ENCODE measurements around the gene TMEM214. TPM values are rescaled to one million over a fixed set of nuclear protein-coding genes. Genes with fewer than 3 reads are reported as not detected.

Gene TMEM214
- 10 to 100 TPM; 56.8 to 89.2 (median 75.8) TPM for polyA plus RNA-seq (ENCODE audit: insufficient read depth in 1 of 5, insufficient read length in 5 of 5, low replicate concordance in 1 of 5)
- long read RNA-seq, donor 1, transcript TMEM214-208 (3 exons, 1,967 nt): major isoform, 8 of 18 reads
- long read RNA-seq, donor 1, partial matches to known transcripts: 5 of 18 reads
- long read RNA-seq, donor 1, other reads (novel, unspliced or antisense): 0 of 18 reads
- long read RNA-seq, donor 2, partial matches to known transcripts: 0 of 4 reads
- long read RNA-seq, donor 2, other reads (novel, unspliced or antisense): 0 of 4 reads
- long read RNA-seq, donor 3, partial matches to known transcripts: 48 of 53 reads
- long read RNA-seq, donor 3, other reads (novel, unspliced or antisense): 0 of 53 reads
- long read RNA-seq, donor 4, partial matches to known transcripts: 0 of 6 reads
- long read RNA-seq, donor 4, other reads (novel, unspliced or antisense): 0 of 6 reads
- long read RNA-seq, donor 5, transcript TMEM214-201 (17 exons, 2,990 nt): major isoform, 7 of 12 reads
- long read RNA-seq, donor 5, partial matches to known transcripts: 0 of 12 reads
- long read RNA-seq, donor 5, other reads (novel, unspliced or antisense): 0 of 12 reads
- long read RNA-seq, donor 6, partial matches to known transcripts: 0 of 6 reads
- long read RNA-seq, donor 6, other reads (novel, unspliced or antisense): 0 of 6 reads
- long read RNA-seq, donor 7, transcript TMEM214-201 (17 exons, 2,990 nt): major isoform, 15 of 30 reads
- long read RNA-seq, donor 7, partial matches to known transcripts: 8 of 30 reads
- long read RNA-seq, donor 7, other reads (novel, unspliced or antisense): 0 of 30 reads
- long read RNA-seq, donor 8, partial matches to known transcripts: 13 of 17 reads
- long read RNA-seq, donor 8, other reads (novel, unspliced or antisense): 0 of 17 reads

DNA sequence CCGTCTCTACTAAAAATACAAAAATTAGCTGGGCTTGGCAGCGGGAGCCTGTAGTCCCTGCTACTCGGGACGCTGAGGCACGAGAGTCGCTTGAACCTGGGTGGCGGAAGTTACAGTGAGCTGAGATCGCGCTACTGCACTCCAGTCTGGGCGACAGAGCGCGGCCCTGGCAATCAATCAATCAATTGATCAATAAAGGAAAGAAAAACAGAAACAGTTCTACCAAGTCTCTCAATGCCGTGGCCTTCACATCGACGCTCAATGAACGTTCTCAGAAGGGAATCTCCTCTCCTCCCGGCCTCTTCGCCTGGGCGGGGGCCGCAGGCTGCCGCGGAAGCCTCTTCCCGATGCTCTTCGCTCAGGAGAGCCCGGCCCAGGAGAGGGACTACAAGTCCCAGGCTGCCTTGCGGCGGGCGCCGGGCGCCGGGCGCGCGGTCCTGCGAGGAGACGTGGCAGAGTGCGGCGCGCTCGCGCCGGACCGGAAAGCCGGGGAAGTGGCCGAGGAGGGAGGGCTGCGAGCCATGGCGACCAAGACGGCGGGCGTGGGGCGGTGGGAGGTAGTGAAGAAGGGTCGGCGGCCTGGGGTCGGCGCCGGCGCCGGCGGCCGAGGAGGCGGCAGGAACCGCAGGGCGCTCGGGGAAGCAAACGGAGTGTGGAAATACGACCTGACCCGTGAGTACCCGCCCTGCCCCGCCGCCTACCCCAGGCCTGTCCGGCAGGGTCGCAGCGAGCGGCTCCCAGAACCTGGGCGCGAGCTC is at the start of gene TMEM214:
Gene TMEM214 (plus strand): TSS at position 471 of the 758 bp plus-strand sequence. CDS start 51 bp downstream, at position 522.
- peak; percentile 81 to 86 for DNase-seq

DNA sequence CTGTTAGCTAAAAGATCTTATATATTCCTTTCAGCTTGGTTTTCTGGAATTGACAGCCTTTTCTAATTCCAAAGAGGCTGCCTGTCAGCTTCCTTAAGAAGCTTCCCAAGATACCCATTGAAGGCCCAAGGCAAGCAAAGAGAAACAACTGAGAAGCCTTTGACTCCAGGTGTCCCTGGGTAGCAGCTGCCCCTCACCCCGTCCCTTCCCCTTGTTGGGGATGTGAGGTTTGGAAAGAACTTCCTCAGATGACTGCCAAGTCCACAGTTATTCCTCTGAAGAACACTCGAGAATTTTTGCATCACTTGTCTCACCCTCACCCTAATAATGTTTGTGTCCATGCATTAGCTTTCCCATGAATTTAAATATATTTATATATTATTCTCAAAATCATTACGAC is 49.0 kb upstream of the TMEM214 start:
- DNase-seq: no peak

GRCh38 chr2:26985807-26986206 is 47.0 kb upstream of the TMEM214 start:
- DNase-seq: no peak

DNA sequence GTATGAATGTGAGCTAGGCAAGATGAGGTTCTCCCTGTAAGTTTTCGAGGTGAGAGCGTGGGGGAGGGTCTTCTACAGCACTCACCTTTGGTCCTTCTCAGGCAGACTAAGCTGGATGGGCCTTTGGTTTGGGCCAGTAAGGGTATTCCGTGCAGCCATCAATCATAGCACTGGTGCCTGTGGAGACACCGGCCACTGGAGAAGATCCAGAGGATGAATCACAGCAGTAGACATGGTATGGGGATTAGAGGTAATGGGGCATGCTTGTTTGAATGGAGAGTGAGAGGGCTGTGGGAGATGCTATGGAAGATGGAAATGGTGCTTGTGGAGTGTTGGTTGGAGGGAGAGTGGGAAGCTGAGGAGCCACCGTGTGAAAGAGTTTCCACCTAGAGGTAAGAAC is 46.2 kb upstream of the TMEM214 start:
- DNase-seq: no peak

DNA sequence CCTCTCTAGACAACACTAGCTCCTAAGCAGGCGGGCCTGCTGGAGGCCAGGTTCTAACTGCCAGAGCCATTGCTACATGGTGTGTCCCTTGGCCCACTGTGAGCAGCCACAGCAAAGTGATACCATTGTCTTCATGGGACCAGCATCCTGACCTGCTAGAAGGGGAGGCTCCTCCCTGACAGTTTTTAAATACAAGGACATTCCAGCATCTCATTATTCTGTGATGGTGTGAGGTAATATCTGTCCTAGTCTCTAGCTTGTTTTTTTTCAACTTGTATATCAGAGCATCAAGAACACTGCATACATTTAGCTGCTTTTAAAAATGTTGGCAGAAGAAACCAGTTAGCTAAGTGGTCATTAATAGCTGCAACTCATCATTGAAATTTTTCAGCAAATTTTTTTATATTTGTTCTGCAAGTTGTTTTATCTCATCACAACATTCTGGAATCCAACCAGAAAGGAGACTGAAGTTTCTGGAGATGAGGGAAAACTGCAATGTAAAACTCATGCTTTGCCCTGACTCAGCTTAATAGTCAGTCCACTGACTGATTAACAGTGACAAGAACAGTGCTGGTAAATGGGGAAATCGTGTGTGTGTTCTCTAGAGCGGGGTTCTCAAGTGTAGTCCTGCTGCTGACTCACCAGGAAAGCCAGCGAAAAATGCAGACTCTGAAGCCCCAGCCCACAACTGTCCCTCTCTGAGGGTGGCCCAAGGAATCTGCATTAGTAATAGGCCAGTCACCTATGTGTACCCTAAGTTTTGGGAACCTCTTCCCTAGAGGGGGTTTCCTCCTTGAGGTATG is 44.5 kb upstream of the TMEM214 start:
- peak in 1 of 2 donors; percentile 22 for DNase-seq

DNA sequence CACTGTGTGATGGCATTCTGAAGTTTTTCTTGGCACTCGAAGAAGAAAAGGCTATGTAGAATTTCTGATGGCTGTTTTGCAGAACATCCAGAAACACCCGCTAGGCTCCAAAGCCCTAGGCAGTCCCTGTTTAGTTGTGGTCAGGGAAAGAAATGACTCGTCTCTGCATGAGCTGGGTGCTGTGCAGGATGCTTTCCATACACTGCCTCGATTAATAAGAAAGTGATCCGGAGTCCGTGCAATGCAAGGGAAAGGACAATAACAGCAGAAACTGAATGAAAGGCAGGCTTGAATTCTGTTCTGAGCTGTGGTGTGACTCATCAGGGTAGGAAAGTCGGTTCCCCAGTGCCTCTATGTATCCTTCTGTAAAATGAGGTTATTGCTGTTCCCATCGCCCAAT is 43.6 kb upstream of the TMEM214 start:
- no peak for DNase-seq

- no peak for DNase-seq
Measured at GRCh38 chr2:26991717-26992116, 41.0 kb upstream of the TMEM214 start.

- DNase-seq: no peak
Measured at GRCh38 chr2:26993768-26994167, 39.0 kb upstream of the TMEM214 start.

- no peak for DNase-seq
Measured at GRCh38 chr2:26994983-26995382, 37.8 kb upstream of the TMEM214 start.

- no peak for DNase-seq
Measured at GRCh38 chr2:26997394-26997793, 35.4 kb upstream of the TMEM214 start.

DNA sequence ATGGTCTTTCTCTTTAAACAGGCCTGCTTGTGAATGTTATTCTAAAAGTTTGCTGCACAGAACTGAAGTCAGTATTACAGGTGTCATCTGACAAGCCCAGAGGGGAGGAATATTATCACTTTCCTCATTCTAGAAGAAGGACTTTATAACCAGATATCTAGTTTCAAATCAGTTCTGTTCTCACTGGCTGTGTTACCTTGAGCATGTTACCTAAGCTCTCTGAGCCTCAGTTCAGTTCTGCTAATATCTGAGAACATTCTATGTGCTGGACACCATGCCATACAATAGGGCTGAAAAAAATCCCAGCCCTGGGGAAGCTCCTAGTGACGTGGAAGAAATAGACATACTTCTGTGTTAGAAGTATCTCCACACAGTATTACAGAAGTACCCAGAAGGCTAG is 34.4 kb upstream of the TMEM214 start:
- no peak for DNase-seq

DNA sequence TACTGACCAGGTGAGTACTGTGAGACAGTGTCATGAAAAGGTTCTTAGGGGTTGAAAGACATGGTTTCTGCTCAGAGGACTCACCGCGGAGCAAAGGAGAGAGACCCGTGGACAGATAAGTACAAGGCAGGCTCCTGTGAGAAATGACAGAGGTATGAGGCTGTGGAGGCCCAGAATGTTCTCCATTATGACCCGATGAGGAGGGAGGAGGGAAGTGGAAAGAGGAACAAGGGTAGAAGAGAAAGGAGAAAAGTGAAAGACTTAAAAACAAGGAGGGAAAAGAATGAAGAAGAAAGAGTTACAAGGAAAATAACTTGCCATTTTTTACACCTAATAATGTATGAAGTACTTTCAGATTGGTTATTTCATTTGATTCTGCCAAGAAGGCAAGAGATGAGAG is 32.5 kb upstream of the TMEM214 start:
- no peak for DNase-seq

DNA sequence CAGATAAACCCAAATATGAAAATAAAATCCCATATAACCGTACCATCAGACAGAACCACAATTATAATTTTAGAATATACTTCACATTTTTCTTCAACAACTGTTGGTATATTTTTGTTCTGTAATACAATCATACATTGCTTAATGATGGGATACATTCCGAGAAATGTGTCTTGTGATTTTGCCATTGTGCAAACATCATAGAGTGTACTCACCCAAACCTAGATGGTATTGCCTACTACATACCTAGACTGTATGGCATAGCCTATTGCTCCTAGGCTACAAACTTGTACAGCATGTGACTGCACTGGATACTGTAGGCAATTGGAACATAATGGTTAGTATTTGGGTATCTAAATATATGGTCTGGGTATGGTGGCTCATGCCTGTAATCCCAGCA is 31.8 kb upstream of the TMEM214 start:
- DNase-seq: no peak

- DNase-seq: no peak
Measured at GRCh38 chr2:27001950-27002349, 30.8 kb upstream of the TMEM214 start.

- DNase-seq: no peak
Measured at GRCh38 chr2:27003007-27003406, 29.8 kb upstream of the TMEM214 start.

GRCh38 chr2:27003857-27004256 is 28.9 kb upstream of the TMEM214 start:
- no peak for DNase-seq

DNA sequence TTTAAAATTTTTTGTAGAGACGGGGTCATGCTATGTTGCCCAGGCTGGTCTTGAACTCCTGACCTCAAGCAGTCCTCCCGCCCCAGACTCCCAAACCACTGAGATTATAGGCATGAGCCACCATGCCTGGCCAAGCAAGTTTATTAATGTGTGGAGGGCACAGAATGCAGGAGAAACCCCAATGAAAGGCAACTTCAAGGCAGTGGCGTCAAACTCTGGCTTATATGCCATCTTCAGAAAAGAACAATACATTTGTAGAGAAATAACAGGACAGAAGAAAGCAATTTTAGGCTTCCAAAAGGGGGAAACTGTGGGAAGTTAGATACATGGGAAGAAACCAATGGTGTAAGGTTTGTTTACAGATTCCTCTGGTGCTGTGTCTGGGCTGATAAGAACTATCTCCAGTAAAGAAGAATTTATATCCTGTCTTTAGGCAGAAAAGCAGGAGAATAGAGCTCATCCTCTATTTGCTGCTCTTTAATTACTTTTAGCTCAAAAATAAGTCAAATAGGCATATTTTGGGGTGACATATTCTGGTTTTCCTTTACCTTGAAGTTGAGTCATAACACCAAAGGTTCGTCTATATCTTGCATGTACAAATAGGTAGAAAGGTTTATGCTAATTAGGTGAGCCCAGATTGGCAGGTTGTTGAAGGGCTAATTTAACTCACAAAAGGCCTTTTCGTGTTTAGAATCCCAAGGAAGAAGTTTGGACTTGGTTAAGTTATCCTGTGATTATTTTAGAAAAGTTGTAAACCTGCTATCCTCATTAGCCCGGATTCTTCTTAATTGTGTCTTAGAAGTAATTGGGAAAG is 26.0 kb upstream of the TMEM214 start:
- DNase-seq: no peak

GRCh38 chr2:27007416-27008374 is 25.1 kb upstream of the TMEM214 start:
- no peak for DNase-seq

- DNase-seq: no peak
Measured at GRCh38 chr2:27008678-27009077, 24.1 kb upstream of the TMEM214 start.

Measured in right lung (tissue), 10 donors.